K562 (cell line): ENCODE results near the gene MATK. TPM values are rescaled to one million over a fixed set of nuclear protein-coding genes. Genes with fewer than 3 reads are reported as not detected.

Experiments used
- ATF1 ChIP-seq, 2 experiments: fragments of 450-650 bp in 1 of 2; IDR thresholded peaks; 2 replicates each; pipeline ENCODE4 v1.6.1; 2016; ENCODE audit warnings: missing compliant biosample characterization in 1 of 2, missing genetic modification characterization in 1 of 2
- BCOR ChIP-seq: fragments of 450-650 bp; IDR thresholded peaks from 2 replicates; pipeline ENCODE4 v1.6.1; 2016
- COPS2 ChIP-seq: fragments of 450-650 bp; conservative IDR thresholded peaks from 2 replicates; pipeline ENCODE4 v1.6.1; 2016; ENCODE audit warnings: mild to moderate bottlenecking, moderate library complexity
- CREB1 ChIP-seq, 2 experiments: sonication (generic) in 1 of 2; formaldehyde crosslinking in 1 of 2; IDR thresholded peaks; 2 replicates each; pipeline versions ENCODE4 v1.6.1 to v1.8.0; 2012 to 2022; ENCODE audit warnings: inconsistent platforms in 1 of 2, mild to moderate bottlenecking in 1 of 2, missing genetic modification reagents in 1 of 2, moderate library complexity in 1 of 2
- FOXP4 ChIP-seq: sonication (generic); formaldehyde crosslinking; IDR thresholded peaks from 2 replicates; pipeline ENCODE4 v1.8.0; 2022; ENCODE audit warnings: mild to moderate bottlenecking, missing genetic modification reagents, borderline replicate concordance
- HOMEZ ChIP-seq: fragments of 250-450 bp; sonication (Bioruptor Pico); IDR thresholded peaks from 2 replicates; pipeline ENCODE4 v1.4.0; 2020; ENCODE audit warnings: mild to moderate bottlenecking, moderate library complexity
- IRF1 ChIP-seq: sonication (generic); formaldehyde crosslinking; IDR thresholded peaks from 2 replicates; pipeline ENCODE4 v1.8.0; 2022; ENCODE audit warnings: missing genetic modification reagents, mild to moderate bottlenecking, borderline replicate concordance
- NR2C1 ChIP-seq, 2 experiments: fragments of 450-650 bp; IDR thresholded peaks; 2 replicates each; pipeline ENCODE4 v1.6.1; 2017; ENCODE audit warnings: mild to moderate bottlenecking in 2 of 2, antibody characterized with exemption in 1 of 2, inconsistent platforms in 1 of 2, missing compliant biosample characterization in 1 of 2, missing genetic modification characterization in 1 of 2
- PATZ1 ChIP-seq: fragments of 250-450 bp; sonication (Bioruptor Pico); IDR thresholded peaks from 2 replicates; pipeline ENCODE4 v1.5.0; 2020; ENCODE audit warnings: mild to moderate bottlenecking, borderline replicate concordance
- PHTF2 ChIP-seq: fragments of 250-450 bp; sonication (Bioruptor Pico); IDR thresholded peaks from 2 replicates; pipeline ENCODE4 v1.5.0; 2021; ENCODE audit warnings: mild to moderate bottlenecking
- POLR2A ChIP-seq: fragments of 450-650 bp; conservative IDR thresholded peaks from 2 replicates; pipeline ENCODE4 v1.6.1; 2016
- PTTG1 ChIP-seq: fragments of 450-650 bp; IDR thresholded peaks from 2 replicates; pipeline ENCODE4 v1.6.1; 2016; ENCODE audit warnings: low read depth, mild to moderate bottlenecking, missing genetic modification characterization, missing compliant biosample characterization
- SIN3B ChIP-seq: fragments of 450-650 bp; IDR thresholded peaks from 2 replicates; pipeline ENCODE4 v1.6.1; 2017; ENCODE audit warnings: low read depth, mild to moderate bottlenecking, moderate library complexity
- TFAP4 ChIP-seq: sonication (generic); formaldehyde crosslinking; IDR thresholded peaks from 2 replicates; pipeline ENCODE4 v1.8.0; 2022; ENCODE audit warnings: missing genetic modification reagents, mild to moderate bottlenecking, moderate library complexity, borderline replicate concordance
- ZBTB5 ChIP-seq: fragments of 450-650 bp; IDR thresholded peaks from 2 replicates; pipeline ENCODE4 v1.6.1; 2017; ENCODE audit warnings: antibody characterized with exemption
- ZNF780A ChIP-seq: fragments of 250-450 bp; sonication (Bioruptor Pico); IDR thresholded peaks from 2 replicates; pipeline ENCODE4 v1.5.0; 2021; ENCODE audit warnings: mild to moderate bottlenecking
- polyA plus RNA-seq, 8 experiments: library from polyadenylated mRNA; depleted of rRNA in 4 of 8; stranded (reverse) in 5 of 8; unstranded in 3 of 8; fragments of >200 nt; fragmentation: Nextera tagmentation in 2 of 8; fragmentation: Illumina TruSeq in 1 of 8; extraction: Ambion mirVana in 2 of 8; extraction: Trizol in 1 of 8; gene quantifications; 2 replicates each; pipeline versions ENCODE4 v1.2.1 to v1.2.3, GENCODE V29; 2011 to 2014; ENCODE audit warnings: inconsistent platforms in 1 of 8, missing spikeins in 1 of 8
- total RNA-seq, 7 experiments: library from RNA; depleted of rRNA in 6 of 7; stranded (reverse); fragments of >200 nt in 6 of 7; fragmentation: Illumina TruSeq in 2 of 7; extraction: Trizol in 2 of 7; gene quantifications; 2 replicates each; pipeline versions ENCODE4 v1.2.1 to v1.2.3, GENCODE V29; 2011 to 2021; ENCODE audit warnings: low replicate concordance in 1 of 7

Gene MATK
- total and polyA plus RNA-seq, 9 of the 15 experiments (the other 6 are each of a cell fraction or from before 2014, with no cell fraction given) = 0.08 to 41.5 (median 21.4) TPM

GRCh38 chr19:3733549-3734309, 52.5 kb downstream of the MATK start (continued):
- TF ChIP-seq FOXP4 (CRISPR knock-in tag) (no peak), HOMEZ (CRISPR knock-in tag) (no peak), NR2C1 (IDR thresholded peaks at IDR 0.05) (no peak), NR2C1 (tag; IDR thresholded peaks at IDR 0.05) (no peak), PHTF2 (CRISPR knock-in tag) (no peak), PTTG1 (tag) (no peak), TFAP4 (CRISPR knock-in tag) (no peak), BCOR (peak; percentile 91), COPS2 (no peak), SIN3B (no peak), ZNF780A (CRISPR knock-in tag) (no peak), CREB1 (IDR thresholded peaks at IDR 0.05) (no peak), CREB1 (CRISPR knock-in tag; IDR thresholded peaks at IDR 0.05) (no peak), ATF1 (CRISPR knock-in tag; IDR thresholded peaks at IDR 0.05) (no peak), ATF1 (tag; IDR thresholded peaks at IDR 0.05) (no peak), IRF1 (CRISPR knock-in tag) (no peak), POLR2A (no peak), ZBTB5 (no peak), PATZ1 (CRISPR knock-in tag) (no peak)
